Measurements from ENCODE around the gene CKB. TPM values are rescaled to one million over a fixed set of nuclear protein-coding genes. Genes with fewer than 3 reads are reported as not detected.
A peak's percentile ranks its signal among the peaks of the same experiment; 100 is the strongest.

The CKB gene
- total RNA-seq, 1 experiment from 2014 or later: 611 TPM

DNA sequence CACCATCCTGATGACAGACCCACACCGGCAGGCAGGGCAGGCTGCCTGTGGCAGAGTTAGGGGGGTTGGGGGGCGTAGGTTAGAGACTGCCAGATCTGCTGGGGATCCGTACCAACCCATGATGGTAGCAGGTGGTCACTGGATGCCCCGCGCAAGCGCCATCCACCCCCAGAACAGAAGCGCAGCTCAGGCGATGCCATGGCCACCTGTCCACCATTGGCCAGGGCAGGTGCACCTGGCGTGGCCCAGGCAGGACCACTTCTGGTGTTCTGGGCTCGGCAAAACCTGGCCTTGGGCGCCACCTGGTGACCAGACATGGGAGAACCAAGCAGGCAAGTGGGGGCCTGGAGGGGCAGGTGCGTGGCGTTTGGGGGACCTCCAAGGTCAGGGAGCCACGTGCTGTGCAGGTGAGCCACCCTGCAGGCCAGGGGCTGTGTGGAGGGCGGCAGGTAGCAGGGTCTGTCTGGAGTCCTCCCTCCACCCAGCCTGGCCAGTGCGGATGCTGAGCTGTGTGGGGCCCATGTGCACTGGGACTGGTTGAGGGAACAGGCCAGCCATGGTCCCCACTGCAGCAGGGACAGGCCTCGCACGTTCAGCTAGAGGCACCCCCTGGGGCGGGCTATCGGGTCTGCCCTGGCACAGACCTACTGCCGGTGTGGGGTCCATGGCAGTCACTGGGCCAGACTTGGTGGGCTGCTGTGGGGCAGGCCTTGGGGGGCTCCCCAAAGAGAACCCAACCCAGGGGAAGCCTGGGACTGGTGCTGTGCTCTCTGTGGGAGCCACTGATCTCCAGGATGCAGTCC is 24.2 kb upstream of the CKB start:
- Histone ChIP-seq H3K36me3 (ENCODE audit: control insufficient read depth, insufficient read depth, low read length) (no peaks in the 10 kb centered on the region), H3K4me3 (ENCODE audit: low read depth, low read length) (no peak overlapping the region), H3K27me3 (replicated peaks; ENCODE audit: control insufficient read depth, insufficient read depth, low read length) (no peaks in the 10 kb centered on the region), H3K4me1 (peaks cover 6% of the 10 kb centered on the region), H3K9me3 (no peaks in the 10 kb centered on the region)
- H3K27me3 Mint-ChIP-seq (ENCODE audit: insufficient read depth, unreplicated experiment): no peaks in the 10 kb centered on the region
- POLR2A ChIA-PET: no interaction called here
- H3K4me1 Mint-ChIP-seq (ENCODE audit: low read depth, unreplicated experiment): no peaks in the 10 kb centered on the region
- DNase-seq: peak; percentile 73 to 85
- CTCF ChIA-PET: interaction anchor here (0.6 to 3.6 kb wide), 8 partner anchors 12 to 638 kb away, joined by 3 to 49 read pairs (median 3); partner anchors contain the start of gene TRMT61A
- peaks cover 5% of the 10 kb centered on the region for H3K36me3 Mint-ChIP-seq (ENCODE audit: insufficient read depth, unreplicated experiment)
- intact Hi-C loops (cut with micrococcal nuclease; ENCODE audit: unreplicated experiment): loop anchor here (1.0 kb wide), 2 partner anchors 29 to 47 kb away; no protein-coding TSS in a partner anchor
- H3K4me3 Mint-ChIP-seq (ENCODE audit: unreplicated experiment): no peak overlapping the region
- no TSS peak for BruUV-seq (replicated peaks)
- no peak overlapping the region for H3K27ac Mint-ChIP-seq (ENCODE audit: unreplicated experiment)
- peak; percentile 87 for TF ChIP-seq CTCF (IDR thresholded peaks at IDR 0.05; ENCODE audit: insufficient read depth in 1 of 2, low read depth in 1 of 2, low read length in 1 of 2, severe bottlenecking in 1 of 2, unreplicated experiment in 1 of 2)
- no peaks in the 10 kb centered on the region for H3K9me3 Mint-ChIP-seq (ENCODE audit: unreplicated experiment)

- H3K36me3 Mint-ChIP-seq (ENCODE audit: insufficient read depth, unreplicated experiment): peaks cover 10% of the 10 kb centered on the region
- DNase-seq: no peak
- ChIA-PET CTCF (interaction anchor here (1.1 to 3.6 kb wide), 3 partner anchors 18 to 28 kb away, joined by 3 to 49 read pairs (median 6); partner anchors contain the start of gene TRMT61A), POLR2A (no interaction called here)
- H3K36me3 ChIP-seq (ENCODE audit: control insufficient read depth, insufficient read depth, low read length): no peaks in the 10 kb centered on the region
- H3K4me3 Mint-ChIP-seq (ENCODE audit: unreplicated experiment): no peak overlapping the region
- H3K9me3 ChIP-seq: no peaks in the 10 kb centered on the region
- H3K4me3 ChIP-seq (ENCODE audit: low read depth, low read length): no peak overlapping the region
- no peaks in the 10 kb centered on the region for H3K4me1 Mint-ChIP-seq (ENCODE audit: low read depth, unreplicated experiment)
- no peaks in the 10 kb centered on the region for H3K27me3 ChIP-seq (replicated peaks; ENCODE audit: control insufficient read depth, insufficient read depth, low read length)
- H3K9me3 Mint-ChIP-seq (ENCODE audit: unreplicated experiment): no peaks in the 10 kb centered on the region
- H3K27me3 Mint-ChIP-seq (ENCODE audit: insufficient read depth, unreplicated experiment): no peaks in the 10 kb centered on the region
- no TSS peak for BruUV-seq (replicated peaks)
- no peak for TF ChIP-seq CTCF (IDR thresholded peaks at IDR 0.05; ENCODE audit: insufficient read depth in 1 of 2, low read depth in 1 of 2, low read length in 1 of 2, severe bottlenecking in 1 of 2, unreplicated experiment in 1 of 2)
- peaks cover 6% of the 10 kb centered on the region for H3K4me1 ChIP-seq
- H3K27ac Mint-ChIP-seq (ENCODE audit: unreplicated experiment): no peak overlapping the region
- intact Hi-C loops (cut with micrococcal nuclease; ENCODE audit: unreplicated experiment): loop anchor here (1.0 kb wide), 2 partner anchors 28 to 46 kb away; no protein-coding TSS in a partner anchor
These were observed 23.5 kb upstream of the CKB start for GRCh38 chr14:103545915-103546651.

GRCh38 chr14:103545219-103545914 is 22.7 kb upstream of the CKB start:
- no peak overlapping the region for H3K4me3 ChIP-seq (ENCODE audit: low read depth, low read length)
- Mint-ChIP-seq H3K27ac (ENCODE audit: unreplicated experiment) (no peak overlapping the region), H3K9me3 (ENCODE audit: unreplicated experiment) (no peaks in the 10 kb centered on the region), H3K27me3 (ENCODE audit: insufficient read depth, unreplicated experiment) (no peaks in the 10 kb centered on the region), H3K4me1 (ENCODE audit: low read depth, unreplicated experiment) (no peaks in the 10 kb centered on the region), H3K36me3 (ENCODE audit: insufficient read depth, unreplicated experiment) (peaks cover 10% of the 10 kb centered on the region), H3K4me3 (ENCODE audit: unreplicated experiment) (no peak overlapping the region)
- no peak for DNase-seq
- H3K36me3 ChIP-seq (ENCODE audit: control insufficient read depth, insufficient read depth, low read length): no peaks in the 10 kb centered on the region
- BruUV-seq (replicated peaks): no TSS peak
- H3K27me3 ChIP-seq (replicated peaks; ENCODE audit: control insufficient read depth, insufficient read depth, low read length): no peaks in the 10 kb centered on the region
- no peak for TF ChIP-seq CTCF (IDR thresholded peaks at IDR 0.05; ENCODE audit: insufficient read depth in 1 of 2, low read depth in 1 of 2, low read length in 1 of 2, severe bottlenecking in 1 of 2, unreplicated experiment in 1 of 2)
- intact Hi-C loops (cut with micrococcal nuclease; ENCODE audit: unreplicated experiment): no loop called here
- ChIA-PET CTCF (interaction anchor here (3.6 kb wide), 1 partner anchor 27 kb away, joined by 49 read pairs; no protein-coding TSS in a partner anchor), POLR2A (no interaction called here)
- no peaks in the 10 kb centered on the region for H3K9me3 ChIP-seq
- peaks cover 6% of the 10 kb centered on the region for H3K4me1 ChIP-seq

All from Caco-2 (cell line).